Measurements from ENCODE around the gene NLRP11.

The NLRP11 gene

DNA sequence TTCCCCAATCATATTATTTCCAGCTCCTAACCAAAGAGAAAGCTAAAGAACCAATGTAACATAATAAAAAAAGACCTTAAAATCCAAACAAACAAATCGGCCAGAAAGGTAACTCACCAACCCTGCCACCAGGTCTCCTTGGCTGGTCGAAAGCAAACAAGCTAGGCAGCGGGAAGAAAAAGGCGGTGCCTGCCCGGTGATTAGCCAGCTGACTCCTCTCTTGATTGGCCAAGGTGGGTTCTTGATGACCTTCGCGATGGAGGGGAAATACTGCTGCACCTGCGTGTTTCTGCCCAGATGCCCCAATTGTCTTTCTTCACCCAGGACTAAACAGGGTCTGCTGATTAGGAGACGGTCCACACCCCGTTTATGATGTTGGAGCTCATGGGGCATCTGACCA is at the start of gene NLRP11:
TSS of gene NLRP11 (minus strand) at position 154 of the 400 bp plus-strand sequence. CDS start 13,825 bp downstream, outside the sequence.
- Histone ChIP-seq H3K9ac (ENCODE audit: low read depth, low read length) (no peak within 1 kb of the TSS), H3K9me3 (ENCODE audit: control insufficient read depth, insufficient read depth, low read length) (peaks cover 75% of the 10 kb centered on the region), H3K27ac (ENCODE audit: low read depth, low read length) (no peak within 1 kb of the TSS), H3K4me3 (ENCODE audit: low read depth, low read length) (no peak within 1 kb of the TSS), H3K27me3 (ENCODE audit: control insufficient read depth, insufficient read depth, low read length) (no peaks in the 10 kb centered on the region), H3K4me1 (ENCODE audit: control insufficient read depth, insufficient read depth, low read length) (no peaks in the 10 kb centered on the region), H3K36me3 (ENCODE audit: control insufficient read depth, insufficient read depth, low read length) (no peaks in the 10 kb centered on the region)

- H3K9me3 ChIP-seq (ENCODE audit: control insufficient read depth, insufficient read depth, low read length): peaks cover 89% of the 10 kb centered on the region
- no peak overlapping the region for H3K4me3 ChIP-seq (ENCODE audit: low read depth, low read length)
- H3K4me1 ChIP-seq (ENCODE audit: control insufficient read depth, insufficient read depth, low read length): no peaks in the 10 kb centered on the region
- H3K9ac ChIP-seq (ENCODE audit: low read depth, low read length): no peak overlapping the region
- H3K27me3 ChIP-seq (ENCODE audit: control insufficient read depth, insufficient read depth, low read length): no peaks in the 10 kb centered on the region
- no peak overlapping the region for H3K27ac ChIP-seq (ENCODE audit: low read depth, low read length)
- H3K36me3 ChIP-seq (ENCODE audit: control insufficient read depth, insufficient read depth, low read length): no peaks in the 10 kb centered on the region
Observed at GRCh38 chr19:55877211-55877610, 45.4 kb upstream of the NLRP11 start.

GRCh38 chr19:55870736-55871135 is 38.9 kb upstream of the NLRP11 start:
- H3K4me3 ChIP-seq (ENCODE audit: low read depth, low read length): no peak overlapping the region
- no peaks in the 10 kb centered on the region for H3K4me1 ChIP-seq (ENCODE audit: control insufficient read depth, insufficient read depth, low read length)
- no peaks in the 10 kb centered on the region for H3K27me3 ChIP-seq (ENCODE audit: control insufficient read depth, insufficient read depth, low read length)
- no peaks in the 10 kb centered on the region for H3K36me3 ChIP-seq (ENCODE audit: control insufficient read depth, insufficient read depth, low read length)
- H3K27ac ChIP-seq (ENCODE audit: low read depth, low read length): no peak overlapping the region
- H3K9me3 ChIP-seq (ENCODE audit: control insufficient read depth, insufficient read depth, low read length): peaks cover 95% of the 10 kb centered on the region
- H3K9ac ChIP-seq (ENCODE audit: low read depth, low read length): no peak overlapping the region

- Histone ChIP-seq H3K9ac (ENCODE audit: low read depth, low read length) (no peak overlapping the region), H3K4me1 (ENCODE audit: control insufficient read depth, insufficient read depth, low read length) (no peaks in the 10 kb centered on the region), H3K27me3 (ENCODE audit: control insufficient read depth, insufficient read depth, low read length) (no peaks in the 10 kb centered on the region), H3K36me3 (ENCODE audit: control insufficient read depth, insufficient read depth, low read length) (no peaks in the 10 kb centered on the region), H3K4me3 (ENCODE audit: low read depth, low read length) (no peak overlapping the region), H3K9me3 (ENCODE audit: control insufficient read depth, insufficient read depth, low read length) (peaks cover 90% of the 10 kb centered on the region), H3K27ac (ENCODE audit: low read depth, low read length) (no peak overlapping the region)
Observed at GRCh38 chr19:55867101-55867500, 35.3 kb upstream of the NLRP11 start.

DNA sequence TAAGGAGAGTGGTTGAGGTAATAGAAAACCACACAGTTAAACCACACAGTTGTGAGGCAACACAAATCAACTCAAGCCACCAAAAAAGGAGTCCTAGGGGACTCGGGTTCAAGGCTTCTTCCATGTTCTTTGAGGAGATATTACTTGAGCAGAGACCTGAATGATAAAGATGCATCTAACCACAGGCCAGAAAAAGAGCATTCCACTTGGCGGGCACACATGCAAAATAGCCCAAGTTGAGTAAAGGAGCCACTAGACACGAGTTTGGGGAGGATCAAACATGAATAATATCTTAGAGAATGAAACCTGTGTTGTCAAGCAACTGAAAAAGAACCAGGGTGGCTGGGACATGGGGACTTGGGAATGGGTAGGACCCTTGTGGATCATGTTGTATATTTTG is 34.7 kb upstream of the NLRP11 start:
- Histone ChIP-seq H3K27me3 (ENCODE audit: control insufficient read depth, insufficient read depth, low read length) (no peaks in the 10 kb centered on the region), H3K36me3 (ENCODE audit: control insufficient read depth, insufficient read depth, low read length) (no peaks in the 10 kb centered on the region), H3K27ac (ENCODE audit: low read depth, low read length) (no peak overlapping the region), H3K9me3 (ENCODE audit: control insufficient read depth, insufficient read depth, low read length) (peaks cover 91% of the 10 kb centered on the region), H3K4me3 (ENCODE audit: low read depth, low read length) (no peak overlapping the region), H3K4me1 (ENCODE audit: control insufficient read depth, insufficient read depth, low read length) (no peaks in the 10 kb centered on the region), H3K9ac (ENCODE audit: low read depth, low read length) (no peak overlapping the region)

DNA sequence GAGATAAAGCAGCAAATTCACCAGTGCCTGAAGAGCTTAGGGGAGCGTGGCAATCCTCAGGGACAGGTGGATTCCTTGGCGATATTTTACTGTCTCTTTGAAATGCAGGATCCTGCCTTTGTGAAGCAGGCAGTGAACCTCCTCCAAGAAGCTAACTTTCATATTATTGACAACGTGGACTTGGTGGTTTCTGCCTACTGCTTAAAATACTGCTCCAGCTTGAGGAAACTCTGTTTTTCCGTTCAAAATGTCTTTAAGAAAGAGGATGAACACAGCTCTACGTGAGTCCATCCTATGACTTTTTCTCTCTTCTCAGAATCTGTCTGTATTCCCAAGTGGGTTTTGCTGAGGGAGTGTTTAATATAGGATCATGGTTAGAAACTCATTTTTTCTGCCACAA is 27.2 kb upstream of the NLRP11 start:
- no peak overlapping the region for H3K4me3 ChIP-seq (ENCODE audit: low read depth, low read length)
- no peaks in the 10 kb centered on the region for H3K27me3 ChIP-seq (ENCODE audit: control insufficient read depth, insufficient read depth, low read length)
- H3K9ac ChIP-seq (ENCODE audit: low read depth, low read length): no peak overlapping the region

DNA sequence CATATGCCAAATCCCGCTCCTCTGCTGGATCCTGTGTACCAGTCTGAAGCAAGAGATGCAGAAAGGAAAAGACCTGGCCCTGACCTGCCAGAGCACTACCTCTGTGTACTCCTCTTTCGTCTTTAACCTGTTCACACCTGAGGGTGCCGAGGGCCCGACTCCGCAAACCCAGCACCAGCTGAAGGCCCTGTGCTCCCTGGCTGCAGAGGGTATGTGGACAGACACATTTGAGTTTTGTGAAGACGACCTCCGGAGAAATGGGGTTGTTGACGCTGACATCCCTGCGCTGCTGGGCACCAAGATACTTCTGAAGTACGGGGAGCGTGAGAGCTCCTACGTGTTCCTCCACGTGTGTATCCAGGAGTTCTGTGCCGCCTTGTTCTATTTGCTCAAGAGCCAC is 26.6 kb upstream of the NLRP11 start:
- Histone ChIP-seq H3K36me3 (ENCODE audit: control insufficient read depth, insufficient read depth, low read length) (no peaks in the 10 kb centered on the region), H3K9me3 (ENCODE audit: control insufficient read depth, insufficient read depth, low read length) (peaks cover 87% of the 10 kb centered on the region), H3K27ac (ENCODE audit: low read depth, low read length) (no peak overlapping the region), H3K4me1 (ENCODE audit: control insufficient read depth, insufficient read depth, low read length) (no peaks in the 10 kb centered on the region), H3K9ac (ENCODE audit: low read depth, low read length) (no peak overlapping the region), H3K4me3 (ENCODE audit: low read depth, low read length) (no peak overlapping the region), H3K27me3 (ENCODE audit: control insufficient read depth, insufficient read depth, low read length) (no peaks in the 10 kb centered on the region)

More for the DNA sequence above, 27.2 kb upstream of the NLRP11 start:
- Histone ChIP-seq H3K27ac (ENCODE audit: low read depth, low read length) (no peak overlapping the region), H3K36me3 (ENCODE audit: control insufficient read depth, insufficient read depth, low read length) (no peaks in the 10 kb centered on the region), H3K9me3 (ENCODE audit: control insufficient read depth, insufficient read depth, low read length) (peaks cover 88% of the 10 kb centered on the region), H3K4me1 (ENCODE audit: control insufficient read depth, insufficient read depth, low read length) (no peaks in the 10 kb centered on the region)

- Histone ChIP-seq H3K9me3 (ENCODE audit: control insufficient read depth, insufficient read depth, low read length) (peaks cover 87% of the 10 kb centered on the region), H3K4me1 (ENCODE audit: control insufficient read depth, insufficient read depth, low read length) (no peaks in the 10 kb centered on the region), H3K4me3 (ENCODE audit: low read depth, low read length) (no peak overlapping the region), H3K36me3 (ENCODE audit: control insufficient read depth, insufficient read depth, low read length) (no peaks in the 10 kb centered on the region), H3K27ac (ENCODE audit: low read depth, low read length) (no peak overlapping the region), H3K27me3 (ENCODE audit: control insufficient read depth, insufficient read depth, low read length) (no peaks in the 10 kb centered on the region), H3K9ac (ENCODE audit: low read depth, low read length) (no peak overlapping the region)
Observed at GRCh38 chr19:55857974-55858373, 26.2 kb upstream of the NLRP11 start.

DNA sequence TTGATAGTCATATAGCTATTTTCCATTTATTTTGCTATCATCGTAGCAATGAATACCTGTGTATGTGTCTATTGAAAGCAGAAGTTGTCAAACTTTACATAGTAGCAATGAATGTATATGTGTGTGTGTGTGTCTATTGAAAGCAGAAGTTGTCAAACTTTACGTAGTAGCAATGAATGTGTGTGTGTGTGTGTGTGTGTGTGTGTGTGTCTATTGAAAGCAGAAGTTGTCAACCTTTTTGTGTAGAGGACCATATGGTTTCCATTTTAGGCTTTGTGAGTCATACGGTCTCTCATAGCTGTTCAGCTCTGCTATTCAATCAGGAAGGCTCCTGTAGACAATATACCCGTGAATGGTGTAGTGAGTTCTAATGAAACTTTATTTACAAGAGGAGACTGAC is 25.4 kb upstream of the NLRP11 start:
- Histone ChIP-seq H3K36me3 (ENCODE audit: control insufficient read depth, insufficient read depth, low read length) (no peaks in the 10 kb centered on the region), H3K27me3 (ENCODE audit: control insufficient read depth, insufficient read depth, low read length) (no peaks in the 10 kb centered on the region), H3K9me3 (ENCODE audit: control insufficient read depth, insufficient read depth, low read length) (peaks cover 89% of the 10 kb centered on the region), H3K27ac (ENCODE audit: low read depth, low read length) (no peak overlapping the region), H3K4me3 (ENCODE audit: low read depth, low read length) (no peak overlapping the region), H3K9ac (ENCODE audit: low read depth, low read length) (no peak overlapping the region), H3K4me1 (ENCODE audit: control insufficient read depth, insufficient read depth, low read length) (no peaks in the 10 kb centered on the region)

GRCh38 chr19:55855160-55855559 is 23.4 kb upstream of the NLRP11 start:
- no peak overlapping the region for H3K4me3 ChIP-seq (ENCODE audit: low read depth, low read length)
- no peaks in the 10 kb centered on the region for H3K4me1 ChIP-seq (ENCODE audit: control insufficient read depth, insufficient read depth, low read length)
- H3K27me3 ChIP-seq (ENCODE audit: control insufficient read depth, insufficient read depth, low read length): no peaks in the 10 kb centered on the region
- H3K9me3 ChIP-seq (ENCODE audit: control insufficient read depth, insufficient read depth, low read length): peaks cover 78% of the 10 kb centered on the region
- H3K27ac ChIP-seq (ENCODE audit: low read depth, low read length): no peak overlapping the region
- no peaks in the 10 kb centered on the region for H3K36me3 ChIP-seq (ENCODE audit: control insufficient read depth, insufficient read depth, low read length)
- H3K9ac ChIP-seq (ENCODE audit: low read depth, low read length): no peak overlapping the region

DNA sequence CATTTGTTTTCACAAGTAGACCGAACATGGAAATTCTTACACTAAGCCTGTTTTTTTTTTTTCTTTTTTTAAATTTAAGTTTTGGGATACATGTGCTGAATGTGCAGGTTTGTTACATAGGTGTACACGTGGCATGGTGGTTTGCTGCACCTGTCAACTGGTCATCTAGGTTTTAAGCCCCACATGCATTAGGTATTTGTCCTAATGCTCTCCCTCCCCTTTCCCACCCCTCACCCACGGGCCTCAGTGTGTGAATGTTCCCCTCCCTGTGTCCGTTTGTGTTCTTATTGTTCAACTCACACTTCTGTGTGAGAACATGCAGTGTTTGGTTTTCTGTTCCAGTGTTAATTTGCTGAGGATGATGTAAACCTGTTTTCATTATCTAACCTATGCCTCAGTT is 7.1 kb upstream of the NLRP11 start:
- Histone ChIP-seq H3K36me3 (ENCODE audit: control insufficient read depth, insufficient read depth, low read length) (no peaks in the 10 kb centered on the region), H3K4me1 (ENCODE audit: control insufficient read depth, insufficient read depth, low read length) (no peaks in the 10 kb centered on the region), H3K27ac (ENCODE audit: low read depth, low read length) (no peak overlapping the region), H3K9me3 (ENCODE audit: control insufficient read depth, insufficient read depth, low read length) (peaks cover 72% of the 10 kb centered on the region), H3K4me3 (ENCODE audit: low read depth, low read length) (no peak overlapping the region), H3K9ac (ENCODE audit: low read depth, low read length) (no peak overlapping the region), H3K27me3 (ENCODE audit: control insufficient read depth, insufficient read depth, low read length) (no peaks in the 10 kb centered on the region)

- no peaks in the 10 kb centered on the region for H3K27me3 ChIP-seq (ENCODE audit: control insufficient read depth, insufficient read depth, low read length)
- no peaks in the 10 kb centered on the region for H3K4me1 ChIP-seq (ENCODE audit: control insufficient read depth, insufficient read depth, low read length)
- no peaks in the 10 kb centered on the region for H3K36me3 ChIP-seq (ENCODE audit: control insufficient read depth, insufficient read depth, low read length)
- no peak overlapping the region for H3K4me3 ChIP-seq (ENCODE audit: low read depth, low read length)
- H3K27ac ChIP-seq (ENCODE audit: low read depth, low read length): no peak overlapping the region
- peaks cover 74% of the 10 kb centered on the region for H3K9me3 ChIP-seq (ENCODE audit: control insufficient read depth, insufficient read depth, low read length)
- no peak overlapping the region for H3K9ac ChIP-seq (ENCODE audit: low read depth, low read length)
Observed at GRCh38 chr19:55838251-55838650, 6.5 kb upstream of the NLRP11 start.
